IPS-20b (cell line): ENCODE results near the gene NAT14.
"Not testable (repeated sequence)": the region's sequence is repeated elsewhere in the genome, so short reads cannot be mapped to it uniquely, and the experiment has no call there.

ENCODE experiments used
- H3K27ac ChIP-seq: one replicate; pipeline ENCODE4 v1.5.1; 2013; ENCODE audit warnings: low read length
- H3K27me3 ChIP-seq: 2 replicates; pipeline ENCODE4 v1.6.1; 2013; ENCODE audit warnings: mild to moderate bottlenecking, low read length, inconsistent platforms; ENCODE audit not compliant: insufficient read depth
- H3K36me3 ChIP-seq: 2 replicates; pipeline ENCODE4 v1.6.1; 2013; ENCODE audit warnings: low read depth, mild to moderate bottlenecking, inconsistent platforms, low read length, moderate library complexity; ENCODE audit not compliant: insufficient read depth
- H3K4me1 ChIP-seq: 2 replicates; pipeline ENCODE4 v1.6.1; 2013; ENCODE audit warnings: mild to moderate bottlenecking, control low read depth, inconsistent platforms, low read length, moderate library complexity; ENCODE audit not compliant: insufficient read depth
- H3K4me3 ChIP-seq: 2 replicates; pipeline ENCODE4 v1.5.1; 2013; ENCODE audit warnings: mild to moderate bottlenecking, low read length, inconsistent platforms
- H3K9ac ChIP-seq: 2 replicates; pipeline ENCODE4 v1.6.1; 2013; ENCODE audit warnings: low read depth, mild to moderate bottlenecking, inconsistent platforms, low read length, moderate library complexity
- H3K9me3 ChIP-seq: 2 replicates; pipeline ENCODE4 v1.6.1; 2013; ENCODE audit warnings: mild to moderate bottlenecking, low read depth, low read length, inconsistent platforms; ENCODE audit not compliant: insufficient read depth

The NAT14 gene

GRCh38 chr19:55492362-55492944, 7.5 kb downstream of the NAT14 start:
- no peak overlapping the region for H3K9ac ChIP-seq
- no peak overlapping the region for H3K27ac ChIP-seq
- H3K9me3 ChIP-seq: no peaks in the 10 kb centered on the region
- no peak overlapping the region for H3K4me3 ChIP-seq
- peaks cover 18% of the 10 kb centered on the region for H3K4me1 ChIP-seq
- no peaks in the 10 kb centered on the region for H3K27me3 ChIP-seq
- H3K36me3 ChIP-seq: no peaks in the 10 kb centered on the region

- Histone ChIP-seq H3K9ac (no peak overlapping the region), H3K4me1 (peaks cover 14% of the 10 kb centered on the region), H3K27me3 (0 out of 2 replicates have a peak, but pooled peaks cover 2% of the 10 kb centered on the region), H3K9me3 (no peaks in the 10 kb centered on the region), H3K36me3 (no peaks in the 10 kb centered on the region), H3K4me3 (no peak overlapping the region), H3K27ac (no peak overlapping the region)
Observed at GRCh38 chr19:55493052-55493644, 8.2 kb downstream of the NAT14 start.

GRCh38 chr19:55493645-55494171, 8.7 kb downstream of the NAT14 start:
- no peaks in the 10 kb centered on the region for H3K36me3 ChIP-seq
- peaks cover 10% of the 10 kb centered on the region for H3K4me1 ChIP-seq
- H3K4me3 ChIP-seq: no peak overlapping the region
- 0 out of 2 replicates have a peak, but pooled peaks cover 6% of the 10 kb centered on the region for H3K27me3 ChIP-seq
- H3K9me3 ChIP-seq: no peaks in the 10 kb centered on the region
- no peak overlapping the region for H3K27ac ChIP-seq
- no peak overlapping the region for H3K9ac ChIP-seq

- Histone ChIP-seq H3K27me3 (peaks cover 10% of the 10 kb centered on the region; the same call in 1 of the 2 replicates), H3K9me3 (no peaks in the 10 kb centered on the region), H3K9ac (no peak overlapping the region), H3K36me3 (no peaks in the 10 kb centered on the region), H3K4me1 (peaks cover 10% of the 10 kb centered on the region), H3K4me3 (no peak overlapping the region), H3K27ac (no peak overlapping the region)
Observed at GRCh38 chr19:55494172-55494761, 9.3 kb downstream of the NAT14 start.

- Histone ChIP-seq H3K27me3 (peaks cover 10% of the 10 kb centered on the region; the same call in 1 of the 2 replicates), H3K9me3 (no peaks in the 10 kb centered on the region), H3K4me1 (peaks cover 5% of the 10 kb centered on the region), H3K4me3 (no peak overlapping the region), H3K36me3 (no peaks in the 10 kb centered on the region), H3K27ac (no peak overlapping the region), H3K9ac (no peak overlapping the region)
Observed at GRCh38 chr19:55495646-55496349, 10.8 kb downstream of the NAT14 start.

- H3K4me1 ChIP-seq, H3K27ac ChIP-seq, H3K4me3 ChIP-seq, H3K9me3 ChIP-seq, H3K9ac ChIP-seq, H3K36me3 ChIP-seq: not testable (repeated sequence)
- H3K27me3 ChIP-seq: peaks cover 18% of the 10 kb centered on the region
Observed at GRCh38 chr19:55496820-55497219, 11.8 kb downstream of the NAT14 start.

GRCh38 chr19:55497763-55498162, 12.8 kb downstream of the NAT14 start:
- Histone ChIP-seq H3K27ac (no peak overlapping the region), H3K4me1 (peaks cover 5% of the 10 kb centered on the region), H3K9ac (no peak overlapping the region), H3K4me3 (no peak overlapping the region), H3K27me3 (peaks cover 28% of the 10 kb centered on the region), H3K36me3 (no peaks in the 10 kb centered on the region), H3K9me3 (no peaks in the 10 kb centered on the region)

- peaks cover 5% of the 10 kb centered on the region for H3K4me1 ChIP-seq
- no peak overlapping the region for H3K9ac ChIP-seq
- no peak overlapping the region for H3K27ac ChIP-seq
- no peaks in the 10 kb centered on the region for H3K36me3 ChIP-seq
- no peak overlapping the region for H3K4me3 ChIP-seq
- peaks cover 33% of the 10 kb centered on the region for H3K27me3 ChIP-seq
- H3K9me3 ChIP-seq: peaks cover 4% of the 10 kb centered on the region
Observed at GRCh38 chr19:55498246-55498840, 13.4 kb downstream of the NAT14 start.

- Histone ChIP-seq H3K9ac (no peak overlapping the region), H3K27ac (no peak overlapping the region), H3K4me3 (no peak overlapping the region), H3K27me3 (peaks cover 47% of the 10 kb centered on the region), H3K4me1 (peaks cover 5% of the 10 kb centered on the region), H3K9me3 (peaks cover 7% of the 10 kb centered on the region), H3K36me3 (no peaks in the 10 kb centered on the region)
Observed at GRCh38 chr19:55500368-55500952, 15.5 kb downstream of the NAT14 start.

GRCh38 chr19:55502197-55502952, 17.4 kb downstream of the NAT14 start:
- Histone ChIP-seq H3K4me3 (no peak overlapping the region), H3K36me3 (no peaks in the 10 kb centered on the region), H3K9me3 (peaks cover 7% of the 10 kb centered on the region), H3K9ac (no peak overlapping the region), H3K4me1 (no peaks in the 10 kb centered on the region), H3K27ac (no peak overlapping the region), H3K27me3 (peaks cover 47% of the 10 kb centered on the region)

- Histone ChIP-seq H3K9me3 (peaks cover 7% of the 10 kb centered on the region), H3K4me3 (no peak overlapping the region), H3K27ac (no peak overlapping the region), H3K9ac (no peak overlapping the region), H3K27me3 (peaks cover 45% of the 10 kb centered on the region), H3K36me3 (no peaks in the 10 kb centered on the region), H3K4me1 (no peaks in the 10 kb centered on the region)
Observed at GRCh38 chr19:55503157-55503501, 18.1 kb downstream of the NAT14 start.
